Natural killer cell treated with Interleukin-12 subunit alpha and Interleukin-12 subunit beta and Interleukin-15 and Interleukin-18, amount 100 ng/mL, for 72 hours (primary cell): ENCODE measurements around the gene POU3F1. TPM values are rescaled to one million over a fixed set of nuclear protein-coding genes. Genes with fewer than 3 reads are reported as not detected.

Experiments
- ATAC-seq, 2 donors: fragments of 150-1000 bp; cut with Tn5 transposase in 1 of 2; sonication (Bioruptor Pico), chemical (Tn5 transposase) in 1 of 2; 2 replicates each; pipeline ENCODE4 v1.10.0; 2021
- DNase-seq: peaks from one replicate; pipeline ENCODE4 v3.0.0; 2022; ENCODE audit warnings: low spot score
- H3K27ac Mint-ChIP-seq, 2 donors: 1 replicate in 1 of 2; 2 replicates in 1 of 2; pipeline ENCODE4 v1.8.0; 2022; ENCODE audit warnings: mixed read lengths in 2 of 2, mild to moderate bottlenecking in 1 of 2, moderate library complexity in 1 of 2
- H3K27me3 Mint-ChIP-seq, 2 donors: 1 replicate in 1 of 2; 2 replicates in 1 of 2; pipeline ENCODE4 v1.8.0; 2022; ENCODE audit warnings: mixed read lengths in 2 of 2
- H3K36me3 Mint-ChIP-seq: one replicate; pipeline ENCODE4 v1.8.0; 2022; ENCODE audit warnings: mixed read lengths
- H3K4me1 Mint-ChIP-seq, 2 donors: 1 replicate in 1 of 2; 2 replicates in 1 of 2; pipeline ENCODE4 v1.8.0; 2022; ENCODE audit warnings: low read depth in 2 of 2, mixed read lengths in 2 of 2, mild to moderate bottlenecking in 1 of 2
- H3K4me3 Mint-ChIP-seq: one replicate; pipeline ENCODE4 v1.8.0; 2022; ENCODE audit warnings: mixed read lengths
- H3K9me3 Mint-ChIP-seq: 2 replicates; pipeline ENCODE4 v1.8.0; 2022; ENCODE audit warnings: mixed read lengths
- total RNA-seq, 2 donors: library from RNA; stranded (reverse); gene quantifications; one replicate each; pipeline ENCODE4 v1.2.3, GENCODE V29; 2022

Gene POU3F1
- total RNA-seq, 2 donors from 2014 or later: 0.50 to 0.93 TPM

- Mint-ChIP-seq H3K36me3 (peaks cover 28% of the 10 kb centered on the region), H3K27ac (peak overlapping the region in 1 of 2 donors; percentile 7), H3K9me3 (no peaks in the 10 kb centered on the region), H3K4me3 (no peak overlapping the region), H3K27me3 (no peaks in the 10 kb centered on the region), H3K4me1 (peaks cover 10 to 22% of the 10 kb centered on the region in 2 donors)
- no peak for DNase-seq
- ATAC-seq: no peak
Measured at GRCh38 chr1:38022810-38023209, 23.8 kb downstream of the POU3F1 start.

DNA sequence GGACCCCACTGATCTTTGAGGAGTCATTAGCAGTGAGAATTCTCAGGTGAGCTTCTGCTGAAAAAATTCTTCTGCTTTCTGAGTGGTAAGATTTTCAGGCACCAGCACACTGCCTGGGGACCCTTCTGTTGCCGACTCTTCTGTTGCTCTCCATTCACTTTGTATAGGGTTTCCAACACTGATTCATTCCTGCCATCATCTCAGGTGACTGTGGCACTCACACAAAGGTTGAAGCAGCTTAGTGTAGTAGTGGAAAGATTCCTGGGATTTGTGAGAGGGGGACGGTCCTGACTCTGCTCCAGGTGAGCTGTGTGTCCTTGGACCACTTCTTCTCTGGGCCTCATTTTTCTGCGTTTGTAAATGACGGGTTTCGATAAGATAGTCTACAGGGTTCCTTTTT is 24.6 kb downstream of the POU3F1 start:
- H3K27ac Mint-ChIP-seq: peak overlapping the region in 1 of 2 donors; percentile 7
- peaks cover 28% of the 10 kb centered on the region for H3K36me3 Mint-ChIP-seq
- H3K27me3 Mint-ChIP-seq: no peaks in the 10 kb centered on the region
- DNase-seq (no peak), ATAC-seq (no peak)
- H3K4me3 Mint-ChIP-seq: no peak overlapping the region
- H3K4me1 Mint-ChIP-seq: peaks cover 5 to 17% of the 10 kb centered on the region in 2 donors
- no peaks in the 10 kb centered on the region for H3K9me3 Mint-ChIP-seq

GRCh38 chr1:38020396-38020795 is 26.2 kb downstream of the POU3F1 start:
- Mint-ChIP-seq H3K4me3 (no peak overlapping the region), H3K4me1 (peaks cover 0 to 18% of the 10 kb centered on the region in 2 donors), H3K36me3 (peaks cover 25% of the 10 kb centered on the region), H3K9me3 (no peaks in the 10 kb centered on the region), H3K27me3 (no peaks in the 10 kb centered on the region), H3K27ac (peak overlapping the region in 1 of 2 donors; percentile 35)
- ATAC-seq (peak in 1 of 2 donors; percentile 48), DNase-seq (no peak)

- peak overlapping the region in 1 of 2 donors; percentile 61 for H3K27ac Mint-ChIP-seq
- no peak for ATAC-seq
- DNase-seq: no peak
- H3K4me1 Mint-ChIP-seq: peaks cover 6 to 19% of the 10 kb centered on the region in 2 donors
- H3K4me3 Mint-ChIP-seq: no peak overlapping the region
- no peaks in the 10 kb centered on the region for H3K27me3 Mint-ChIP-seq
- peaks cover 16% of the 10 kb centered on the region for H3K36me3 Mint-ChIP-seq
- H3K9me3 Mint-ChIP-seq: no peaks in the 10 kb centered on the region
Measured at GRCh38 chr1:38018864-38019343, 27.7 kb downstream of the POU3F1 start.

DNA sequence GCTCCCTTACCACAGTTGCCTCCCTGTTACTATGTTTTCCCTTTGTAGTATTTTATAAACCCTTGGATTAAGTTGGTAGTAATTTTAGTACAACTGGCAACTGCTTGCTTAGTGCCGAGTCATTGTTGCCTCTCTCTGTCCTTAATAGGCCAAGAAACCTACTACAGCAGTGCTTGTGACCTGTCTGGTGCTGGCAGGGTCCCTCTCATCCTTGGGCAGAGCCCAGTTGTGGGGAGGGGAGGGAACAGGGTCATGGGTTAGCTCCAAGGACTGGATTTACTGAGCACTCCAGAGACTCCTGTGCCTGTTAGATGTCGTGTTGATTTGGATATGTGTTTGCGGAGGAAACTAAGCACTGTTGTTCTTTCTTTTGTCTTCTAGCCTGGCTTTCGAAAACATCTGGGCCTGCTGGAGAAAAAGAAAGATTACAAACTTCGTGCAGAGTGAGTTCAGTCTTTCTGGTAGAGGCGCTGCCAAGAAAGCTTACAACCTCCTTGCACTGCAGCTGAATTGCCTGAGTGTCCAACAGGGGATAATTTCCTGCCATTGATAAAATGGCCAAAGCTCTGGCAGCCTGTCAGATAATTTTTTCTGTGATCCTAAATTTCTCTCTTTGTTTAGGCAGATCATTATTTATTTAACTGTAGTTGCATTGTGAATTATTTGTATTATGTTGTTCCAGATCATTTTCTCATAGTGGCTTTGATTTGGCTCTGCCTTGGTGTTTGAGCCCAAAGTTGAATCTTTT is 30.4 kb downstream of the POU3F1 start:
- Mint-ChIP-seq H3K27ac (peak overlapping the region in 1 of 2 donors; percentile 27), H3K4me1 (peaks cover 30 to 41% of the 10 kb centered on the region in 2 donors), H3K36me3 (peaks cover 13% of the 10 kb centered on the region), H3K9me3 (no peaks in the 10 kb centered on the region), H3K27me3 (no peaks in the 10 kb centered on the region), H3K4me3 (no peak overlapping the region)
- DNase-seq (no peak), ATAC-seq (no peak)

DNA sequence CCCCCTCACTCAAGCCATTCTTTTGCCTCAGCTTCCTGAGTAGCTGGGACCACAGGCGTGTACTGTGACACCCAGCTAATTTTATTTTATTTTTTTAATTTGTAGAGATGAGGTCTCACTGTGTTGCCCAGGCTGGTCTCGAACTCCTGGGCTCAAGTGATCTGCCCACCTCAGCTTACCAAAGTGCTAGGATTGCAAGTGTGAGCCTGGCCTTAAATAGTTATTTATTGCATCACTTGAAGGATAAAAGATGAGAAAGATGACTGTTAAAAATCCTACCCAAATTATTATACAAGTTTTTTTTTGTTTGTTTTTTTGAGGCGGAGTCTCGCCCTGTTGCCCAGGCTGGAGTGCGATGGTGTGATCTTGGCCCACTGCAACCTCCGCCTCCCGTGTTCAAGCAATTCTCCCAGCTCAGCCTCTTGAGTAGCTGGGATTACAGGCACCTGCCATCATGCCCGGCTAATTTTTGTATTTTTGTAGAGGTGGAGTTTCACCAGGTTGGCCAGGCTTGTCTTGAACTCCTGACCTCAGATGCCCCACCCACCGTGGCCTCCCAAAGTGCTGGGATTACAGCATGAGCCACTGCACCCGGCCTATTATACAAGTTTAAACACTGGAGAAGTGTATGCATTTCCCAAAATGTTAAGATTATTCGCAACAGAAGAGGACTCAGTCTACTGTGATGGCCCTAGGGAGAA is 31.7 kb downstream of the POU3F1 start:
- Mint-ChIP-seq H3K36me3 (peaks cover 13% of the 10 kb centered on the region), H3K4me3 (peak overlapping the region; percentile 97), H3K27me3 (no peaks in the 10 kb centered on the region), H3K9me3 (no peaks in the 10 kb centered on the region), H3K4me1 (peaks cover 42 to 50% of the 10 kb centered on the region in 2 donors), H3K27ac (peak overlapping the region in 1 of 2 donors; percentile 100)
- no peak for DNase-seq
- ATAC-seq: no peak

- Mint-ChIP-seq H3K36me3 (peaks cover 13% of the 10 kb centered on the region), H3K27ac (peak overlapping the region in 1 of 2 donors; percentile 100), H3K4me3 (peak overlapping the region; percentile 97), H3K9me3 (no peaks in the 10 kb centered on the region), H3K4me1 (peaks cover 49 to 57% of the 10 kb centered on the region in 2 donors), H3K27me3 (no peaks in the 10 kb centered on the region)
- ATAC-seq: no peak
- DNase-seq: no peak
Measured at GRCh38 chr1:38014171-38014570, 32.4 kb downstream of the POU3F1 start.

DNA sequence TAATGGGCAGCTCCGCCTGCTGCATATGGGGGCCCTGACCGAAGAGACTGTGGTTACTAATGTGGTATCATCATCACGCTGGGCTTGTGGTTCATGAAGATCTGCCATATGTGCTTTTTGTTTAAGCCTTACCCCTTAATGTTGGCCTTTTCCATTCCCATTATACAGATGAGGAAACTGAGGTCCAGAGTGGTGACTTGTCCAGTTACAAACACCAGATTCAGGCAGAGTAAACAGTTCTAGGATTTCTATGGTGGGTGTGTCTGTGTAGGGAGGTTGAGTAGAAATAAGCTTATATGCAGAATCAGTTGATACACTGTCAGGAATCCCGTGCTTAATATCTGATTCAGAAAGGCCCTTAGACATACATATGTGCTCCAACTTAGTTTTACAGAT is 33.4 kb downstream of the POU3F1 start:
- peak overlapping the region; percentile 97 for H3K4me3 Mint-ChIP-seq
- H3K36me3 Mint-ChIP-seq: peaks cover 5% of the 10 kb centered on the region
- ATAC-seq: no peak
- DNase-seq: no peak
- H3K9me3 Mint-ChIP-seq: no peaks in the 10 kb centered on the region
- peaks cover 54 to 57% of the 10 kb centered on the region in 2 donors for H3K4me1 Mint-ChIP-seq
- H3K27ac Mint-ChIP-seq: peak overlapping the region; percentile 96 to 100
- no peaks in the 10 kb centered on the region for H3K27me3 Mint-ChIP-seq

DNA sequence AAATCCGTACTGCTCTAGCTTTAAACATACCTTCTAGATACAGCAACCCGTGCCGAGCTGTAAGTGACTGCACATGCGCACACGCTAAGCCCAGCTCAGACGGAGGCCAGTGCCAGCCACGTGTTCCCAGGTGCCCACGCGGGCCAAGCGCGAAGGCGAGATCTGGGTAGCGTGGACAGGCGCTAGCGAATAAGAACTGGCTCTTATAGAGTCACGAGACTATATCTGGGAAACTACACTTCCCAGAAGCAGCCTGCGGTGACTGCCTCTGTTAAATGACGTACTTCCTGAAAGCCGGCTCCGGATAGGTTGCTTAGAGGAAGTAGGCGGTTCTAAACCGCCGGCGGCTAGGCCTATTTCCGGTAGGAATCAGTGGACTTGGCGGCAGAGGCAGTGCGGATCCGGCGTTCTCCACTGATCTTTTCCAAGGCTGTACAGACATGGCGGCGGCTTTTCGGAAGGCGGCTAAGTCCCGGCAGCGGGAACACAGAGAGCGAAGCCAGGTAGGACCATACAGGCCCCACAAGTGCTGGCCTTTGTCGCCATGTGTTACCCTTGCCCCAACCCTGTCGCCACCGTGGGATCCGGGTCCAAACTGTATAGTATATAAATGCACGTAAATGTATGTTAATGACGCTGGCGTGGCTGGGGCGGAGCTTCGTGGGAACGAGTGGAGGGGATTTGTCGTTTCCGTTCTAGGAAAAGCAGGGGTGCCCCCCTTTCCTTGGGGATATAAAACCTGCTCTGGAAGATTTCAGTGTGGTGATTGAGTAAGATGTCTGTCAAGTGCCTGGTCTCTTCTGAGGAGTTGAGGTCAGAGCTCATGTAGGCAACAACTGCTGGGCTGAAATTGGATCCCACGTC is 34.0 kb downstream of the POU3F1 start, which contains the start of gene UTP11:
TSS of gene UTP11 (plus strand) at position 372 of the 864 bp plus-strand sequence. CDS start at position 441, 69 bp downstream.
- peaks cover 5% of the 10 kb centered on the region for H3K36me3 Mint-ChIP-seq
- H3K4me1 Mint-ChIP-seq: peaks cover 54 to 56% of the 10 kb centered on the region in 2 donors
- H3K9me3 Mint-ChIP-seq: no peaks in the 10 kb centered on the region
- peak within 1 kb of the TSS; percentile 97 for H3K4me3 Mint-ChIP-seq
- no peaks in the 10 kb centered on the region for H3K27me3 Mint-ChIP-seq
- peak; percentile 94 to 96 for ATAC-seq
- peak within 1 kb of the TSS; percentile 96 to 100 for H3K27ac Mint-ChIP-seq
- peak; percentile 95 for DNase-seq

GRCh38 chr1:38009841-38010180 is 36.8 kb downstream of the POU3F1 start:
- ATAC-seq (no peak), DNase-seq (no peak)
- Mint-ChIP-seq H3K27me3 (no peaks in the 10 kb centered on the region), H3K9me3 (no peaks in the 10 kb centered on the region), H3K27ac (peak overlapping the region; percentile 96 to 100), H3K4me1 (peaks cover 53 to 54% of the 10 kb centered on the region in 2 donors), H3K4me3 (peak overlapping the region; percentile 80), H3K36me3 (peaks cover 5% of the 10 kb centered on the region)

- no peaks in the 10 kb centered on the region for H3K9me3 Mint-ChIP-seq
- ATAC-seq (peak; percentile 61 to 71), DNase-seq (peak; percentile 81)
- peaks cover 5% of the 10 kb centered on the region for H3K36me3 Mint-ChIP-seq
- H3K27me3 Mint-ChIP-seq: no peaks in the 10 kb centered on the region
- H3K4me3 Mint-ChIP-seq: peak overlapping the region; percentile 80
- peaks cover 57 to 58% of the 10 kb centered on the region in 2 donors for H3K4me1 Mint-ChIP-seq
- peak overlapping the region; percentile 96 to 100 for H3K27ac Mint-ChIP-seq
Measured at GRCh38 chr1:38009088-38009840, 37.3 kb downstream of the POU3F1 start.

- Mint-ChIP-seq H3K27me3 (no peaks in the 10 kb centered on the region), H3K36me3 (no peaks in the 10 kb centered on the region), H3K4me1 (peaks cover 40 to 52% of the 10 kb centered on the region in 2 donors), H3K9me3 (no peaks in the 10 kb centered on the region), H3K27ac (peak overlapping the region; percentile 60 to 100), H3K4me3 (peak overlapping the region; percentile 59)
- no peak for DNase-seq
- no peak for ATAC-seq
Measured at GRCh38 chr1:38006008-38006828, 40.4 kb downstream of the POU3F1 start.
